A549 treated with CORT108297 at 1 μM for 4 hours (cell line): ENCODE results near the gene EXOC3L4. TPM values are rescaled to one million over a fixed set of nuclear protein-coding genes. Genes with fewer than 3 reads are reported as not detected.

Experiments
- total RNA-seq: library from RNA; stranded (reverse); fragments of 200-300 nt; extraction: Qiagen RNA extraction; gene quantifications from 5 replicates; pipeline ENCODE4 v1.2.3, GENCODE V29; 2022

The EXOC3L4 gene
- 1.1 to 2.5 TPM (median 1.9 TPM) in 5 replicates for total RNA-seq

GRCh38 chr14:103094406-103095209, at the start of gene EXOC3L4:
Gene EXOC3L4, plus strand, starts transcription at chr14:103094725. Its CDS starts 5,495 bp downstream, at chr14:103100220.

GRCh38 chr14:103057372-103058163, 37.0 kb upstream of the EXOC3L4 start, which contains the start of gene CDC42BPB:
Gene CDC42BPB, minus strand, starts transcription at chr14:103057549. Its CDS starts 376 bp downstream, at chr14:103057173.

GRCh38 chr14:103084021-103084919, 10.3 kb upstream of the EXOC3L4 start, which contains the start of gene LBHD2:
Gene LBHD2, plus strand, starts transcription at chr14:103084210. Its CDS starts 1,803 bp downstream, at chr14:103086013.

GRCh38 chr14:103122947-103123633, 28.6 kb downstream of the EXOC3L4 start, which contains the start of gene TNFAIP2:
Gene TNFAIP2, plus strand, starts transcription at chr14:103123461. Its CDS starts 2,997 bp downstream, at chr14:103126458.

Other genes starting within 250 kb of the EXOC3L4 start
- 0.20 to 0.44 TPM (median 0.34 TPM) in 5 replicates for gene AMN, start 172.1 kb upstream of the EXOC3L4 start, total RNA-seq
- gene CDC42BPB, start 37.2 kb upstream of the EXOC3L4 start, total RNA-seq, result 58.8 to 86.4 TPM (median 80.7 TPM) in 5 replicates
- gene LBHD2, start 10.5 kb upstream of the EXOC3L4 start, total RNA-seq, result 0.12 to 0.39 TPM (median 0.27 TPM) in 3 of 5 replicates, not detected in the others
- gene TNFAIP2, start 28.7 kb downstream of the EXOC3L4 start, total RNA-seq, result 327 to 421 TPM (median 389 TPM) in 5 replicates
- gene EIF5, start 239.5 kb downstream of the EXOC3L4 start, total RNA-seq, result 202 to 295 TPM (median 277 TPM) in 5 replicates